ENCODE measurements around the gene KXD1. TPM values are rescaled to one million over a fixed set of nuclear protein-coding genes. Genes with fewer than 3 reads are reported as not detected.

Gene KXD1
- total RNA-seq, 4 donors from 2014 or later: 72.4 to 107 (median 89.4) TPM

GRCh38 chr19:18610245-18610555 lies 52.5 kb downstream of the KXD1 start:
- Histone ChIP-seq H3K9me3 (no peaks in the 10 kb centered on the region), H3K27me3 (peaks cover 96% of the 10 kb centered on the region), H3K4me3 (no peak overlapping the region), H3K36me3 (no peaks in the 10 kb centered on the region), H3K4me1 (peaks cover 57% of the 10 kb centered on the region), H3K27ac (no peak overlapping the region)
- WGBS: no CpG with 5 or more reads among the region's 3 CpGs
- DNase-seq (ENCODE audit: low spot score in 2 of 2): no peak
- TF ChIP-seq POLR2A (IDR thresholded peaks at IDR 0.05) (no peak), POLR2AphosphoS5 (IDR thresholded peaks at IDR 0.05) (no peak), EP300 (IDR thresholded peaks at IDR 0.05) (no peak), CTCF (IDR thresholded peaks at IDR 0.05) (no peak)

GRCh38 chr19:18610556-18611326 lies 53.1 kb downstream of the KXD1 start:
- Histone ChIP-seq H3K4me3 (no peak overlapping the region), H3K27ac (no peak overlapping the region), H3K9me3 (no peaks in the 10 kb centered on the region), H3K36me3 (no peaks in the 10 kb centered on the region), H3K27me3 (peaks cover 96% of the 10 kb centered on the region), H3K4me1 (peaks cover 52% of the 10 kb centered on the region)
- no peak for DNase-seq (ENCODE audit: low spot score in 2 of 2)
- TF ChIP-seq POLR2A (IDR thresholded peaks at IDR 0.05) (no peak), POLR2AphosphoS5 (IDR thresholded peaks at IDR 0.05) (no peak), CTCF (IDR thresholded peaks at IDR 0.05) (no peak), EP300 (IDR thresholded peaks at IDR 0.05) (no peak)
- WGBS: 13% methylated on average over 13 of the region's 45 CpGs

- Histone ChIP-seq H3K4me3 (peak overlapping the region; percentile 21), H3K36me3 (no peaks in the 10 kb centered on the region), H3K4me1 (peaks cover 45% of the 10 kb centered on the region), H3K9me3 (no peaks in the 10 kb centered on the region), H3K27me3 (peaks cover 93% of the 10 kb centered on the region), H3K27ac (no peak overlapping the region)
- DNase-seq (ENCODE audit: low spot score in 2 of 2): no peak
- 4% methylated on average over 12 of the region's 62 CpGs for WGBS
- TF ChIP-seq CTCF (IDR thresholded peaks at IDR 0.05) (no peak), POLR2AphosphoS5 (IDR thresholded peaks at IDR 0.05) (no peak), EP300 (IDR thresholded peaks at IDR 0.05) (no peak), POLR2A (IDR thresholded peaks at IDR 0.05) (no peak)
Measured at GRCh38 chr19:18611327-18612050, 53.8 kb downstream of the KXD1 start.

- Histone ChIP-seq H3K9me3 (no peaks in the 10 kb centered on the region), H3K27ac (no peak overlapping the region), H3K36me3 (no peaks in the 10 kb centered on the region), H3K4me3 (peak overlapping the region; percentile 46), H3K27me3 (peaks cover 96% of the 10 kb centered on the region), H3K4me1 (peaks cover 40% of the 10 kb centered on the region)
- DNase-seq (ENCODE audit: low spot score in 2 of 2): no peak
- TF ChIP-seq POLR2A (IDR thresholded peaks at IDR 0.05): no peak
- no peak for TF ChIP-seq POLR2AphosphoS5 (IDR thresholded peaks at IDR 0.05)
- TF ChIP-seq CTCF (IDR thresholded peaks at IDR 0.05): no peak
- TF ChIP-seq EP300 (IDR thresholded peaks at IDR 0.05): no peak
- WGBS: 2% methylated on average over 22 of the region's 30 CpGs
Measured at GRCh38 chr19:18612051-18612771, 54.5 kb downstream of the KXD1 start.
